Activated naive CD8-positive, alpha-beta T cell (primary cell): ENCODE data around the gene TNIK.

Experiments used
- H3K27ac Mint-ChIP-seq: one replicate; pipeline ENCODE4 v1.8.0; 2021; ENCODE audit warnings: mixed read lengths
- H3K27me3 Mint-ChIP-seq: one replicate; pipeline ENCODE4 v1.8.0; 2021; ENCODE audit warnings: mixed read lengths
- H3K36me3 Mint-ChIP-seq: one replicate; pipeline ENCODE4 v1.8.0; 2021; ENCODE audit warnings: mixed read lengths
- H3K4me1 Mint-ChIP-seq: one replicate; pipeline ENCODE4 v1.8.0; 2021; ENCODE audit warnings: low read depth, mixed read lengths
- H3K4me3 Mint-ChIP-seq: one replicate; pipeline ENCODE4 v1.8.0; 2021; ENCODE audit warnings: mild to moderate bottlenecking, mixed read lengths
- H3K9me3 Mint-ChIP-seq: one replicate; pipeline ENCODE4 v1.8.0; 2021; ENCODE audit warnings: low read depth, mixed read lengths

TNIK gene

DNA sequence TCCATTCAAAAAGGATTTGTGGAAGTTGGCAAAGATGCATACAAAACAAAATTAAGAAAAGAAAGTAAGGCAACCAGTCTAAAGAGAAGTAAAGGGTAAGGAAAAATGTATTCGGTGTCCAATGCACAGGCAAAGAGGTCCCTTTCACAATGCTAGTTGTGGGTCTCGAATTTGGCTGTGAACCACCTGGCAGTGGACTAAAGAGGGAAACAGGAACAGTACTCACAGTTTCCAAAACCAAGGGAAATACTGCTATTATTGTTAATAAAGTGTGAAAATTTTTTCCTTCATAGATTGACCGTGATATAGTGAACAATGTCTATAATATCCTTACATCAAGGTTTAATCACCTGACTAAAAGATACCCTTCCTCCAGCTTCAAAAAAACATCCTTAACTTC is 57.9 kb downstream of the TNIK start:
- peaks cover 12% of the 10 kb centered on the region for H3K36me3 Mint-ChIP-seq
- H3K4me1 Mint-ChIP-seq = peaks cover 62% of the 10 kb centered on the region
- H3K27ac Mint-ChIP-seq = no peak overlapping the region
- no peak overlapping the region for H3K4me3 Mint-ChIP-seq
- no peaks in the 10 kb centered on the region for H3K27me3 Mint-ChIP-seq
- H3K9me3 Mint-ChIP-seq = no peaks in the 10 kb centered on the region

DNA sequence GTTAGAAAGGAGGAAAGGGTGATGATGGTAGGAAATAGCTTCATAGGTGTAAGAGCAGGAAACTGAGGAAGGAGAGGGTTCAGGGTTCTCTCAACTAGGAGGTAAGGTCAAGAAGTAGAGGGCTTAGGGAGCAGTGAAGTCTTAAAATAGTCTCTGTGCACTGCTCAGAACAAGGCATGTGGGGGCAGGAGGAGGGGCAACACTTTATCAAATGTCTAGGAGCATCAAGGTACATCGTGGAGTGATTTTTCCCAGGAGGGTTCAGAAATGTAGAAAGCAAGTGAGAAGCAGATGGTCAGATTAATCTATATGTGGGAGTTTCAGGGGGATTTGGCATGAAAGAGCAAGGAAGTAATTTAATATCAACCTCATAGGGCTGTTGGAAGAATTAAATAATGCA is 58.8 kb downstream of the TNIK start:
- H3K4me3 Mint-ChIP-seq = no peak overlapping the region
- no peak overlapping the region for H3K27ac Mint-ChIP-seq
- no peaks in the 10 kb centered on the region for H3K27me3 Mint-ChIP-seq
- H3K9me3 Mint-ChIP-seq = no peaks in the 10 kb centered on the region
- peaks cover 8% of the 10 kb centered on the region for H3K36me3 Mint-ChIP-seq
- peaks cover 61% of the 10 kb centered on the region for H3K4me1 Mint-ChIP-seq

DNA sequence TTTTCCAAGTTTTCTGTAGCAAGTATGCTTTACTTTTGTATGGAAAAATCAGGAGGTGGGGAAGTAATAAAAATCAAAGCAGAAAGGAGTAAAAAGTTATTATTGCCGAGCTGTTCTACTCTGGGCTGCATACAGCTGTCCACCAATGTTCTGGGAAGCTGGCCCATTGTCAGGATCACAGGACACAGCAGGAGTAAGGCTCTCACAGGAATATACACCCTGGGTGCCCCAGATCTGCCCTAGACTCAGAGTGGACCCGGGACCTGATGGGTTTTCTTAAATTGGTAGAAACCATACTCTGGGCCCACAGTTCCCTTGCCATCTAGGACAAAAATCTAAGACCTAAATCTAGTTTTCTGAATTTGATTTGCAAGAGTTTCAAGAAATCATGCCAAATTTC is 60.4 kb downstream of the TNIK start:
- Mint-ChIP-seq H3K4me1 (peaks cover 61% of the 10 kb centered on the region), H3K9me3 (no peaks in the 10 kb centered on the region), H3K4me3 (no peak overlapping the region), H3K36me3 (peaks cover 10% of the 10 kb centered on the region), H3K27ac (no peak overlapping the region), H3K27me3 (no peaks in the 10 kb centered on the region)

DNA sequence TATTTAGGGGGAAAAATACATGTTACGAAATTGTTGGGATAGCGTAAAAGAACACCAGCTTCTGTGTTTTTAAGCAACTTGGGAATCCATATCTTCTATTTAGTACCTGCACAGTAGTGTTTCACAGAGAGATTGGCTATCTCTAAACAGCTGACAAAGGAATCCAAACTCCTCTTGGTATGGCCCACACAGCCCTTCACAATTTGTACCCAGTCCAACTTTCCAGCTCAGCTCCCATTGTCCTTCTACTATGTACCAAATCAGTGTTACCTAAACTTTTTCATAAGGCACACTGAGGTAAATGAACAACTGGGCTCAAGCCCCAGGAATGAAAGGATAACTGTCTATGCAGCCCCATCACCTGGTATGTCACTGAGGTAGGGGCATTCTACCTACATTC is 61.9 kb downstream of the TNIK start:
- Mint-ChIP-seq H3K4me1 (peaks cover 58% of the 10 kb centered on the region), H3K9me3 (no peaks in the 10 kb centered on the region), H3K36me3 (peaks cover 12% of the 10 kb centered on the region), H3K4me3 (no peak overlapping the region), H3K27me3 (no peaks in the 10 kb centered on the region), H3K27ac (no peak overlapping the region)

DNA sequence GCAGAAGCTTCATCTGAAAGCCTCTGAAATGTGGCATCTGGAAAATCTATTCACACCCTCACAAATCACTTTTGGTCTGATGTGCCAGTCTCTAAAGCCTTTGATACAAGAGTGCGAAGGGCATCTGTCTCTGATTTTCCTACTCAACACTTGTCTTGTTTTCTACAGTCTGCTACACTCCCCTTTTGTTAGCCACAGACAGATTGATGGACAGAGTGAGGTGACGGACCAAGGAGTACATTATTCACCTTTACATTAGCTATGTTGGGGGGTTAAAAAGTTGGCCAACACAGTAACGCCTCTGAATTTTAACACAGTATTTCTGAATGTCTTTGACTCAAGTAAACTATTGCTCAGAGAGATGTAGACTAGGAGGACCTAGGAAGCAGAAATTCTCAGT is 63.1 kb downstream of the TNIK start:
- H3K27ac Mint-ChIP-seq = no peak overlapping the region
- H3K27me3 Mint-ChIP-seq = no peaks in the 10 kb centered on the region
- H3K4me3 Mint-ChIP-seq = no peak overlapping the region
- H3K4me1 Mint-ChIP-seq = peaks cover 51% of the 10 kb centered on the region
- peaks cover 9% of the 10 kb centered on the region for H3K36me3 Mint-ChIP-seq
- H3K9me3 Mint-ChIP-seq = no peaks in the 10 kb centered on the region

DNA sequence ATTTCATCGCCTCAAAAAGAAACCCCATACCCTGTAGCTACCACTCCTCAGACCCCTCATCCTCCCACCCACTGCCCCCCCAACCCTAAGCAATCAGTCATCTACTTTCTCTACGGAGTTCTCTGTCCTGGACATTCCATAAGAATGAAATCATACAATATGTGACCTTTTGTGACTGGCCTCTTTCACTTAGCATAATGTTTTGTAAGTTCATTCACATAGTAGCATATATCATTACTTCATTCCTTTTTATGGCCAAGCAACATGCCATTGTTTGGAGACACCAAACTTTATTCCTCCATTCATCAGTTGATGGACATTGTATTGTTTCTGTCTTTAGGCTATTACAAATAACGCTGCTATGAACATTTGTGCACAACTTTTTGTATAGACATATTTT is 64.2 kb downstream of the TNIK start:
- Mint-ChIP-seq H3K4me1 (peaks cover 41% of the 10 kb centered on the region), H3K27ac (no peak overlapping the region), H3K27me3 (no peaks in the 10 kb centered on the region), H3K9me3 (peaks cover 7% of the 10 kb centered on the region), H3K4me3 (no peak overlapping the region), H3K36me3 (peaks cover 19% of the 10 kb centered on the region)

DNA sequence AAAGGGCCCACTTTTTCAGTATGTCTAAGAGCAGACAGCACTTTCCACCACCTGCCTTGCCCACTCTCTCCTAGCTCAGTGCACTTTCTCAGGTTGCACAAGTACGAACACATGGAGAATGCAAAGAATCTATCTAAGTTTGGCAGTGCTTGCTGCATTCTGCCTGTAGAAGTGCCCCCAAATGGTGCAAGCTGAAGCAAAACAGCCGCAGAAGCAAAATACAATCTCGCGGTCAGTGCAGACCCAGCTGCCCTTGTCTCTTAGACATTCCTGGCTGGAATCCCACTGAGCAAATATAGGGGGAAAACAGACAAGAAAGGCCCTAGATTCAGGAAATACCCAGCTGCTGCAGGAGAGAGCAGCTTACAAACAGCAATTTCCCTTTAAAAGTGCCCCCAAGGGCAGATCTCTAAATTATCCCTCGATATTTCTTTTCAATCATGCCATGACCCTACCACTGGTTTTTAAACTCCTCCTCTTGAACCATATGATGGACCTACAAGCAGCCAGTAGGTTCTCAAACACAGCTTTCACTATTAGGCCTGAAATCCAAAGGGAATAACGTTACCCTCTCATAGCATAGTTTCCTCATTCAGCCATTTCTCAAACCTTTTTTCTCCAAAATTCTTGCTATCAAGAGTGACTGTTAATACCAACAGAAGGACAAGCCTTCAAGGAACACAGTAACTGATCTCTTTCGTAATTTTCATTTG is 67.0 kb downstream of the TNIK start:
- Mint-ChIP-seq H3K4me3 (no peak overlapping the region), H3K36me3 (peaks cover 23% of the 10 kb centered on the region), H3K4me1 (peaks cover 49% of the 10 kb centered on the region), H3K27me3 (no peaks in the 10 kb centered on the region), H3K9me3 (peaks cover 9% of the 10 kb centered on the region), H3K27ac (no peak overlapping the region)

DNA sequence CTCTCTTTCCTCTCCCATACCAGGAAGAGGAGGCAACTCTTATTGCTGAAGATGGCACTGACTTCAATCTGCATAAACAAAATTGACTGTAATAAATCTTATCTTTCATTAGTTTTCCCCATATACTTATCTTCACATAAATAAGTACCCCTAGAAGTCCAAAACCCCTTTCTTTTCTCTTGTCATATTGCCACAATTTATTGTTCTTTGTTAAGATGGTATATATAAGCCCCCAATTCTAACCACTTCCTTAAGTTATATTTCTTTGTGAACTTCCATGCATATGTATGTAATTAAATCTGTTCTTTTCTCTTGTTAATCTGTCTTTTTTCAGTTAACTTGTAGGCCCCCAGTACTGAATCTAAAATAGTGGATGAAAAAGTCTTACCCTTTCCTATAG is 68.8 kb downstream of the TNIK start:
- Mint-ChIP-seq H3K9me3 (peaks cover 9% of the 10 kb centered on the region), H3K4me1 (peaks cover 50% of the 10 kb centered on the region), H3K4me3 (no peak overlapping the region), H3K27me3 (no peaks in the 10 kb centered on the region), H3K36me3 (peaks cover 27% of the 10 kb centered on the region), H3K27ac (no peak overlapping the region)

DNA sequence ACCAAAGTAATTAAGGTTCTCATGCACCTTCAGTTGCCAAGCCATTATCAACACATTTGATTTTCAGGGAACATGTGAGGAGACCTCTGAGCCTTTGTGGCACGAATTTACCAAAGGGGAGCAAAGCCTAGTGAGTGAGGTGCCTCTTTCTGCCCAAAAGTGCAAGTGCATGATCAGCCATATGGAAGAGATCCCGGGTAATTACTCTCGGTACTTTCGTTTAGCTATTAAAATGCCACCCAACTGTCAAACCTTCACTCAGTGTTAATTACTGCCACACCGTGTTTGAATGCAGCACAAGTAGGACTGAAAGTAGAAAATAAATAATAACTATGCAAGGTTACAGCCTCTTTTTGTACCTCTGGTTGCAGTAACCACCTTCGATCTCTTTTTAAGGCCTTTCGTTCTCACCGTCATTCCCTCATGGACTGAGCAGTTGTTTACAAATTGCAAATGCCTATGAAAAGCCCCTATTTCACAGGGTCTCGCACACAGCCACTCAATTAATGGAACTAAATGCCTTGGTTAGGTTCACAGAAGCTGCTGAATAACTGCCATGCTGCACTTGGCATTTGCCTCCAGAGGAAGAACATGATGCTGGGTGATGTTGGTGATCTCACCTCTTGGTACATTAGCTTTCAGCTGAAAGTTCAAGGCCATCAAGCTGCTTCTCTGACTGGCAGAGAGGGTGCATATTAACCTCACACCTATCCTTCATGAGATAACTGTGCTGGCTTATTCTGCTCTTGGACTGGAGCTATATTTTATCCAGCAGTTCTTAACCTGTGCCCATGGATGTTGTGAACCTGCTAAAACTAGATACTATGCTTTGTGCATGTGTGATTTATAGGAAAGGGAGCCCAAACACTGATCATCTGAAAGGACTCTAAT is 69.9 kb downstream of the TNIK start:
- Mint-ChIP-seq H3K4me1 (peaks cover 54% of the 10 kb centered on the region), H3K27ac (no peak overlapping the region), H3K4me3 (no peak overlapping the region), H3K27me3 (no peaks in the 10 kb centered on the region), H3K36me3 (peaks cover 28% of the 10 kb centered on the region), H3K9me3 (peaks cover 9% of the 10 kb centered on the region)

DNA sequence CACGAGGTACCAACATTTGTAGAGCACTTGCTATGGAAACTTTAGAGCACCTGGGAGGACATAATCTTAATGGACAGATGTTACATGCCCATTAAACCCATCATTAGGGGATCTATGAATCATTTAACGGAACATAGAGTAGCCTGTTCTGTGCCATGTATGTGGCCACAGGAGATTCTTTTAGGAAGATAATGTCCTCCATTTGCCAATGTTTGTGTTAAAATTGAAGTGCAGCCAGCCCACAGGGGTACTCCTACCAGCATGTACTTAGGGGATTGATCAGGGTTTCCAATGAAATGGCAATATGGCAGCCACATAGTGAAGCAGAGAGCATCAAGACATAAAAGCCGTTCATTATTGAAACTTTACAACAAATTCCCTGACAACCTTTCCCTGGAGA is 70.7 kb downstream of the TNIK start:
- Mint-ChIP-seq H3K9me3 (peaks cover 9% of the 10 kb centered on the region), H3K27me3 (no peaks in the 10 kb centered on the region), H3K4me3 (no peak overlapping the region), H3K36me3 (peaks cover 29% of the 10 kb centered on the region), H3K4me1 (peaks cover 60% of the 10 kb centered on the region), H3K27ac (no peak overlapping the region)

DNA sequence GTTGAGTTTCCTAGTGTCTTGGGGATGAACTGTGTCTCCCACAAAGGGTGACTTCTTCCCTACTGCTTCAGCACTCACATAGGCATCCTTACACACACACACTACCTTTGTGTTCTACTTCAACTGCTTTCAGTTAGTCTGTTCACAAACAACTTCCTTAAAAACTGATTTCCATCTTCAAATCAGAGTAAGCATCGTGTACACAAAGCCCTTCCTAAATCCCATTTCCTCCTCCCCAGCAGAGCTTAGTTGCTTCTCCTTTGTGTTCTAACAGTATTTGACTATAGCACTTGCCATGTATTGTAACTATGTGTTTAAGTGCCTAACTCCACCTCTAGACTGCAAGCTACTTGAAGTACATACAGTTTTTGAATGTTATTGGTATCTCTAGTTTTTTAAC is 71.7 kb downstream of the TNIK start:
- H3K36me3 Mint-ChIP-seq = peaks cover 27% of the 10 kb centered on the region
- H3K4me1 Mint-ChIP-seq = peaks cover 65% of the 10 kb centered on the region
- no peaks in the 10 kb centered on the region for H3K27me3 Mint-ChIP-seq
- peaks cover 9% of the 10 kb centered on the region for H3K9me3 Mint-ChIP-seq
- peak overlapping the region; percentile 46 for H3K27ac Mint-ChIP-seq
- no peak overlapping the region for H3K4me3 Mint-ChIP-seq

DNA sequence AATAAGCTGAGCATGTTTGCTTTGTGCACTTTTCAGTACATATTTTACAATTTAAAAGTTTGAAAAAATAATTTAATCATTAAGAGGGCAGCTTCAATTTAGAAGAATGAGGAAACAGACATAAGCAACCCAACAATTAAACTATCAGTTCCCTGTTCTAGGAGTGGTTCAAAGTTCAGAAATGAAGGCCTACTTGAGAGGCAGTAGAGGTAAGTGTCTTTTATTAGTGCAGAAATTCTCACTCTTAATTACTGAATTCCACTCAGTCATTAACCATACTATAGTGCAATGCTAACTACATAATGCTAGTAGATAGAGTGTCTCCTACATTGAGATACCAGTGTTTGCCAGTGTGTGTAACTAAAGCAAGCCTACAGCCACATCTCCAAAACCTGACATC is 73.1 kb downstream of the TNIK start:
- no peak overlapping the region for H3K27ac Mint-ChIP-seq
- peaks cover 26% of the 10 kb centered on the region for H3K36me3 Mint-ChIP-seq
- no peaks in the 10 kb centered on the region for H3K27me3 Mint-ChIP-seq
- H3K4me1 Mint-ChIP-seq = peaks cover 71% of the 10 kb centered on the region
- no peak overlapping the region for H3K4me3 Mint-ChIP-seq
- peaks cover 9% of the 10 kb centered on the region for H3K9me3 Mint-ChIP-seq

DNA sequence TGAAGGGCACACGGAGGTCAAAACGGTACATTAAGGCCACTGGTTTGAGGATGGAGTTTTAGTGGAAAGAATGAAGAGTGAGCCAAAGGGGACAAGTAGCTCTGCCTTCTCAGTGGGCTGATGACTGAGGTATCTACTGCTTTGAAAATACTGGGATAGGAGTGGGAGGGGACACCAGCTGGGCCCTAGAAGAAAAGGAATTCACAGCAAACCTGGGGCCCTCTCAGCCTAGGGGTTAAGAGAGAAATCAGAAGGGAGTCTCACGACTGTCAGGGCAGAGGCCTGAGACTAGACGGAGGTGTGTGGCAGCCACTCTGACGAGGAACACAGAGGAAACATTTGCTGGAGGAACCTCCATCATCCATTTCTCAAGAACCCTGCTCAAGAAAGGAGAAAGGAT is 75.1 kb downstream of the TNIK start:
- H3K9me3 Mint-ChIP-seq = no peaks in the 10 kb centered on the region
- H3K4me1 Mint-ChIP-seq = peaks cover 82% of the 10 kb centered on the region
- H3K4me3 Mint-ChIP-seq = no peak overlapping the region
- H3K27me3 Mint-ChIP-seq = no peaks in the 10 kb centered on the region
- H3K36me3 Mint-ChIP-seq = peaks cover 13% of the 10 kb centered on the region
- no peak overlapping the region for H3K27ac Mint-ChIP-seq

DNA sequence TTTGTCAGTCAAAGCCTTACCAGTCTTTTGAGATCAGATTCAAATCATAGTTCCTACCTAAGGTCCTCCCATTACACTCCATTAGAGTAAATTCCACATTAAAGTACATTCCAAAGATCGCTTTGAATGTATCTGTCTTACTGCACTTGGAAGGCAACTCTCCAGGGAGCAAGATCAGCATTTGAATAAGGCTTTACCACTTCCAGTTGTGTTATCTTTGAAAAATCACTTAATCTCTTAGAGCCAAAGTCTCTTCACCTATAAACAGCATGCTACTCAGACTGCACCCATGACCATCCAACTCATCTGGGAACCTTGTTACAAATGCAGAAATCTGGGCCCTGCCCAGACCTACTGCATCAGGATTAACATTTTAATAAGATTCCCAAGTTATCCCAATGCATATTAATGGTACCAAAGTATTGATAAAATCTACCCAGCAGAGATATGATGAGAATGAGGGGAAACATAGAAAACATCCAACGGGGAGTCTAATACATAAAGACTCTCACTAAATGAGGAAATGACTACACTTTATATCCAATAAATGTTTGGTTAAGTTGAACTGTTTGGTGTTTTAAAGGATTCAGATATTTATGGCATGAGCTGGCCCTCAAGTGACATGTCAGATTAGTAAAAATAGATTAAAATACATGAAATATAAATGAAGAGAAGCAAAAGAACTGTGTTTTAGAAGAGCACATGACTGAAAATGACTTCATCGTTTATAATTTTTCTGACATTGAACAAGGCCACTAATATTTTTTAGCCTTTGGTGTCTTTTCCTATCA is 75.9 kb downstream of the TNIK start:
- H3K27me3 Mint-ChIP-seq = no peaks in the 10 kb centered on the region
- peaks cover 80% of the 10 kb centered on the region for H3K4me1 Mint-ChIP-seq
- peaks cover 10% of the 10 kb centered on the region for H3K36me3 Mint-ChIP-seq
- no peak overlapping the region for H3K27ac Mint-ChIP-seq
- H3K9me3 Mint-ChIP-seq = no peaks in the 10 kb centered on the region
- H3K4me3 Mint-ChIP-seq = no peak overlapping the region
